ENCODE results near the gene WDR90.

Gene WDR90

GRCh38 chr16:702341-702740 lies 53.2 kb downstream of the WDR90 start:
- DNase-seq (ENCODE audit: low read depth): no peak
- no peak for TF ChIP-seq CTCF (IDR thresholded peaks at IDR 0.05; ENCODE audit: insufficient read depth, low read depth, low read length, missing control alignments)
- H3K4me3 ChIP-seq (ENCODE audit: low read depth, low read length): no peak overlapping the region

- DNase-seq (ENCODE audit: low read depth): no peak
- no peak for TF ChIP-seq CTCF (IDR thresholded peaks at IDR 0.05; ENCODE audit: insufficient read depth, low read depth, low read length, missing control alignments)
Observed at GRCh38 chr16:703406-703805, 54.2 kb downstream of the WDR90 start.

GRCh38 chr16:704047-704446 lies 54.9 kb downstream of the WDR90 start:
- no peak for DNase-seq (ENCODE audit: low read depth)
- no peak for TF ChIP-seq CTCF (IDR thresholded peaks at IDR 0.05; ENCODE audit: insufficient read depth, low read depth, low read length, missing control alignments)
- H3K4me3 ChIP-seq (ENCODE audit: low read depth, low read length): no peak overlapping the region

More at GRCh38 chr16:703406-703805, 54.2 kb downstream of the WDR90 start:
- no peak overlapping the region for H3K4me3 ChIP-seq (ENCODE audit: low read depth, low read length)

- TF ChIP-seq CTCF (IDR thresholded peaks at IDR 0.05; ENCODE audit: insufficient read depth, low read depth, low read length, missing control alignments): no peak
- no peak overlapping the region for H3K4me3 ChIP-seq (ENCODE audit: low read depth, low read length)
Observed at GRCh38 chr16:704552-705380, 55.6 kb downstream of the WDR90 start.

GRCh38 chr16:705431-706188 lies 56.4 kb downstream of the WDR90 start, which contains the start of gene FBXL16:
TSS of gene FBXL16 (minus strand) at chr16:705801. CDS start at chr16:697405, 8,396 bp downstream.
- no peak for DNase-seq (ENCODE audit: low read depth)
- no peak for TF ChIP-seq CTCF (IDR thresholded peaks at IDR 0.05; ENCODE audit: insufficient read depth, low read depth, low read length, missing control alignments)
- H3K4me3 ChIP-seq (ENCODE audit: low read depth, low read length): no peak within 1 kb of the TSS

More at GRCh38 chr16:704552-705380, 55.6 kb downstream of the WDR90 start:
- no peak for DNase-seq (ENCODE audit: low read depth)

GRCh38 chr16:706189-707061 lies 57.3 kb downstream of the WDR90 start:
- TF ChIP-seq CTCF (IDR thresholded peaks at IDR 0.05; ENCODE audit: insufficient read depth, low read depth, low read length, missing control alignments): no peak
- H3K4me3 ChIP-seq (ENCODE audit: low read depth, low read length): no peak overlapping the region
- no peak for DNase-seq (ENCODE audit: low read depth)

Data from GM12865 (cell line).